Upper lobe of left lung (tissue), 6 donors: Measurements from ENCODE around the gene RMDN2. TPM values are rescaled to one million over a fixed set of nuclear protein-coding genes. Genes with fewer than 3 reads are reported as not detected.

Source experiments
- ATAC-seq, 2 donors: fragments of 200-7000 bp; cut with Tn5 transposase; one replicate each; pipeline ENCODE4 v1.9.1; 2022; ENCODE audit warnings: mild to moderate bottlenecking in 2 of 2, moderate library complexity in 2 of 2; ENCODE audit not compliant: low FRiP score in 2 of 2
- DNase-seq, 2 donors: peaks; one replicate each; pipeline ENCODE4 v3.0.0-alpha.2; 2019 to 2020
- H3K27ac ChIP-seq, 4 donors: fragments of 200-600 bp; sonication (generic); one replicate each; pipeline ENCODE4 v1.5.1; 2016 to 2019
- H3K27me3 ChIP-seq, 4 donors: fragments of 200-600 bp; sonication (generic); one replicate each; pipeline ENCODE4 v1.5.1; 2017 to 2019
- H3K36me3 ChIP-seq, 4 donors: fragments of 200-600 bp; sonication (generic); one replicate each; pipeline ENCODE4 v1.5.1; 2016 to 2019
- H3K4me1 ChIP-seq, 4 donors: fragments of 200-600 bp; sonication (generic); one replicate each; pipeline ENCODE4 v1.5.1; 2018 to 2019
- H3K4me3 ChIP-seq, 4 donors: fragments of 200-600 bp; sonication (generic); one replicate each; pipeline ENCODE4 v1.5.1; 2017 to 2019; ENCODE audit warnings: mild to moderate bottlenecking in 2 of 4, moderate library complexity in 1 of 4
- H3K9me3 ChIP-seq, 4 donors: fragments of 200-600 bp; sonication (generic); one replicate each; pipeline ENCODE4 v1.5.1; 2018 to 2019
- EP300 ChIP-seq, 4 donors: sonication (generic); formaldehyde crosslinking; IDR thresholded peaks; one replicate each; pipeline ENCODE4 v1.5.1; 2017; ENCODE audit warnings: antibody characterized with exemption in 4 of 4, control low read depth in 2 of 4
- POLR2A ChIP-seq, 4 donors: fragments of 450-650 bp; IDR thresholded peaks; one replicate each; pipeline ENCODE4 v1.5.1; 2016 to 2017; ENCODE audit warnings: antibody characterized with exemption in 4 of 4, mild to moderate bottlenecking in 2 of 4
- POLR2AphosphoS5 ChIP-seq, 2 donors: sonication (generic); formaldehyde crosslinking; IDR thresholded peaks; one replicate each; pipeline ENCODE4 v1.5.1; 2017; ENCODE audit warnings: antibody characterized with exemption in 2 of 2
- WGBS, 2 donors: methylation state at CpG; one replicate each; pipeline ENCODE4 v1.1.5; 2017 to 2018; 5-methylcytosine and 5-hydroxymethylcytosine counted together
- total RNA-seq, 6 donors: library from RNA; depleted of rRNA in 4 of 6; stranded (reverse); fragments of >200 nt in 4 of 6; gene quantifications; one replicate each; pipeline versions ENCODE4 v1.1.0 to v1.2.1, GENCODE V29; 2016 to 2021
- TF ChIP-seq, protein P1 (sequence below), 6 experiments: fragments of 450-650 bp in 4 of 6; fragments of 200-600 bp in 2 of 6; sonication (generic) in 2 of 6; IDR thresholded peaks; one replicate each; pipeline ENCODE4 v1.5.1; 2016 to 2019; ENCODE audit warnings: antibody characterized with exemption in 6 of 6
- donor health status: DM: no; HTN: no; CAD: no; lungs with moderate emphysema.
- donor health status: DM: no; HTN: yes; CAD: no; lungs with severe emphysema.

RMDN2 gene
- total RNA-seq, 6 donors from 2014 or later = 9.3 to 31.9 (median 17.0) TPM

DNA sequence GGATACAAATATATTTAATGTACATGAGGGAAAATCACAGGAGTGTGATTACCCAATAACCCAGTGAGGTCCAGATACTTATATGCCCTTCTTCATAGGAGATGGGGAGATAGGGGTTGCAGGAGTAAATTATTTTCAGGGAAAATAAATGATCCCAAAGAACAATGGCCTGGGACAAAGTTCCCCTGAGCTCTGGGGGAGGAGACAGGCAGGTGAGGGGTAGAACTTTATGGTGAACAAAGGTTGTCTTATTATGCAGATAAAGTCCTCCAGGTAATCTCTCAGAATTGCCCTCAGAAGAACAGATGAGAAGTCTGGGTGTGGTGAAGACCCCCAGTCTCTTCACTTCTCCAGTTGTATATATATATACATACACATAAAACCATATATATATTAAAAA is 22.1 kb upstream of the RMDN2 start:
- no peak for ATAC-seq
- no peaks in the 10 kb centered on the region for H3K9me3 ChIP-seq
- TF ChIP-seq POLR2AphosphoS5 (IDR thresholded peaks at IDR 0.05) (no peak), POLR2A (IDR thresholded peaks at IDR 0.05) (no peak), EP300 (IDR thresholded peaks at IDR 0.05) (no peak)
- TF ChIP-seq, protein P1, sequence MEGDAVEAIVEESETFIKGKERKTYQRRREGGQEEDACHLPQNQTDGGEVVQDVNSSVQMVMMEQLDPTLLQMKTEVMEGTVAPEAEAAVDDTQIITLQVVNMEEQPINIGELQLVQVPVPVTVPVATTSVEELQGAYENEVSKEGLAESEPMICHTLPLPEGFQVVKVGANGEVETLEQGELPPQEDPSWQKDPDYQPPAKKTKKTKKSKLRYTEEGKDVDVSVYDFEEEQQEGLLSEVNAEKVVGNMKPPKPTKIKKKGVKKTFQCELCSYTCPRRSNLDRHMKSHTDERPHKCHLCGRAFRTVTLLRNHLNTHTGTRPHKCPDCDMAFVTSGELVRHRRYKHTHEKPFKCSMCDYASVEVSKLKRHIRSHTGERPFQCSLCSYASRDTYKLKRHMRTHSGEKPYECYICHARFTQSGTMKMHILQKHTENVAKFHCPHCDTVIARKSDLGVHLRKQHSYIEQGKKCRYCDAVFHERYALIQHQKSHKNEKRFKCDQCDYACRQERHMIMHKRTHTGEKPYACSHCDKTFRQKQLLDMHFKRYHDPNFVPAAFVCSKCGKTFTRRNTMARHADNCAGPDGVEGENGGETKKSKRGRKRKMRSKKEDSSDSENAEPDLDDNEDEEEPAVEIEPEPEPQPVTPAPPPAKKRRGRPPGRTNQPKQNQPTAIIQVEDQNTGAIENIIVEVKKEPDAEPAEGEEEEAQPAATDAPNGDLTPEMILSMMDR (IDR thresholded peaks at IDR 0.05) = no peak
- no peaks in the 10 kb centered on the region for H3K36me3 ChIP-seq
- H3K4me3 ChIP-seq = no peak overlapping the region
- no peaks in the 10 kb centered on the region for H3K27me3 ChIP-seq
- H3K4me1 ChIP-seq = no peaks in the 10 kb centered on the region
- no peak overlapping the region for H3K27ac ChIP-seq
- no peak for DNase-seq

DNA sequence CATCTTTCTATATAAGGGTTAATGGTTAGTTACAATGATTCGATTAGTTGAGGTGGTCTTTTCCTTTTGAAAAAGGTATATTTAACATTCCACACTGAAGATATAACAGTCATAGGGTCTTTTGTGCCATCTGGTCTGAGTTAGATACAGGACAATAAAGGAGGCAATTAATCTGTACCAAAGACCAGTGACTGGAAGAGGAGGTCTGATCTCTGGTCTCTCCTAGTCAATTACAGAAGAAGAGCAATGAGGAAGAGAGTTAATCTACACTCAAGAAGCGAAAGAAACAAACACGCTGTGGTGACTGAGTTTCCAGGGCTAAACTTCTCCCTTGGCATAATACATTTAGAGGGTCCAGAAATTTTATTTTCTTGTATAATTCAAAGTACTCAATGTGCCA is 20.7 kb upstream of the RMDN2 start:
- no peaks in the 10 kb centered on the region for H3K27me3 ChIP-seq
- no peak for ATAC-seq
- no peaks in the 10 kb centered on the region for H3K36me3 ChIP-seq
- no peak overlapping the region for H3K4me3 ChIP-seq
- TF ChIP-seq, protein P1 (IDR thresholded peaks at IDR 0.05) = no peak
- TF ChIP-seq EP300 (IDR thresholded peaks at IDR 0.05) (no peak), POLR2A (IDR thresholded peaks at IDR 0.05) (no peak), POLR2AphosphoS5 (IDR thresholded peaks at IDR 0.05) (no peak)
- DNase-seq = no peak
- 86 to 89% methylated on average over 3 of the region's 3 CpGs for WGBS, 2 donors
- no peaks in the 10 kb centered on the region for H3K4me1 ChIP-seq
- no peaks in the 10 kb centered on the region for H3K9me3 ChIP-seq
- H3K27ac ChIP-seq = no peak overlapping the region

DNA sequence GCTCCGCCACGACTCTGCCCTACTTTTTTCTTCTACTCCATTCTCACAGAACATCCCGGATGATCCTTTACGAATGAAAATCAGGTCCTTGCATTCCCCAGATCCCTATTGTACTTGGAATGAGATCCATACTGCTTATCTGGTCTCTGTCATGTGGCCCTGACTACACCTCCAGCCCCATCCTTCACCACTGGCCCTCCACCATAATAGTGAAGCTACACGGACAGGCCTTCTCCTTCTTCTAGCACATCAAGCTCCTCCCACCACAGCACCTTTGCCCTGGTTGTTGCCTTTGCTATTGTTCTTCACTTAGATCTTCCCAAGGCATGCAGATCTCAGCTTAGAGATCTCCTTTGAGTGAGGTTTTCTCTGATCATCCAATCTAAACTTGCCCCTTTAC is 20.1 kb upstream of the RMDN2 start:
- DNase-seq = no peak
- Histone ChIP-seq H3K27me3 (no peaks in the 10 kb centered on the region), H3K4me1 (no peaks in the 10 kb centered on the region), H3K4me3 (no peak overlapping the region), H3K27ac (no peak overlapping the region), H3K36me3 (no peaks in the 10 kb centered on the region), H3K9me3 (no peaks in the 10 kb centered on the region)
- WGBS, 2 donors = 75 to 87% methylated on average over 5 of the region's 5 CpGs
- ATAC-seq = no peak
- no peak for TF ChIP-seq POLR2AphosphoS5 (IDR thresholded peaks at IDR 0.05)
- no peak for TF ChIP-seq POLR2A (IDR thresholded peaks at IDR 0.05)
- TF ChIP-seq, protein P1 (IDR thresholded peaks at IDR 0.05) = no peak
- TF ChIP-seq EP300 (IDR thresholded peaks at IDR 0.05) = no peak

DNA sequence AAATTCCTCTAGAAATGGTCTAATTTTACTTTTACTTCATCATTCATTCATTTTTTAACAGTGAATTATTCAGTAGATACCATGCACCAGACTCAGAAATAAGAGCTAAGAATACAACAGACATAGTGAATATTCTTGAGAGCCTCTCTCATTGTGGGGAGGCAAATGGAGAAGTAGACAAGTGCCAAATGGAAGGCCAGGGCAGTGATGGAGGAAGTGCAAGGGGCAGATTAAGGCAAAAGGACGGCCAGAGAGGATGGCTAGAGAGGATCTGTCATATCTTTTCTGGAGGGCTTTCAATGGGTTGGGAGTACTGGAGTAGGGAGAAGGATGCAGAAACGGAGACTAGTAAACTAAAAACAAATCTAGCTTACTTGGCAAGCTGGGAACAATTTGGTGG is 19.0 kb upstream of the RMDN2 start:
- DNase-seq = no peak
- no peaks in the 10 kb centered on the region for H3K27me3 ChIP-seq
- H3K9me3 ChIP-seq = no peaks in the 10 kb centered on the region
- WGBS, 2 donors = 61 to 73% methylated on average over 2 of the region's 2 CpGs
- no peak for ATAC-seq
- no peak overlapping the region for H3K4me3 ChIP-seq
- no peaks in the 10 kb centered on the region for H3K36me3 ChIP-seq
- no peak for TF ChIP-seq EP300 (IDR thresholded peaks at IDR 0.05)
- no peak for TF ChIP-seq POLR2AphosphoS5 (IDR thresholded peaks at IDR 0.05)
- no peak for TF ChIP-seq POLR2A (IDR thresholded peaks at IDR 0.05)
- TF ChIP-seq, protein P1 (IDR thresholded peaks at IDR 0.05) = no peak
- H3K27ac ChIP-seq = no peak overlapping the region
- H3K4me1 ChIP-seq = no peaks in the 10 kb centered on the region

DNA sequence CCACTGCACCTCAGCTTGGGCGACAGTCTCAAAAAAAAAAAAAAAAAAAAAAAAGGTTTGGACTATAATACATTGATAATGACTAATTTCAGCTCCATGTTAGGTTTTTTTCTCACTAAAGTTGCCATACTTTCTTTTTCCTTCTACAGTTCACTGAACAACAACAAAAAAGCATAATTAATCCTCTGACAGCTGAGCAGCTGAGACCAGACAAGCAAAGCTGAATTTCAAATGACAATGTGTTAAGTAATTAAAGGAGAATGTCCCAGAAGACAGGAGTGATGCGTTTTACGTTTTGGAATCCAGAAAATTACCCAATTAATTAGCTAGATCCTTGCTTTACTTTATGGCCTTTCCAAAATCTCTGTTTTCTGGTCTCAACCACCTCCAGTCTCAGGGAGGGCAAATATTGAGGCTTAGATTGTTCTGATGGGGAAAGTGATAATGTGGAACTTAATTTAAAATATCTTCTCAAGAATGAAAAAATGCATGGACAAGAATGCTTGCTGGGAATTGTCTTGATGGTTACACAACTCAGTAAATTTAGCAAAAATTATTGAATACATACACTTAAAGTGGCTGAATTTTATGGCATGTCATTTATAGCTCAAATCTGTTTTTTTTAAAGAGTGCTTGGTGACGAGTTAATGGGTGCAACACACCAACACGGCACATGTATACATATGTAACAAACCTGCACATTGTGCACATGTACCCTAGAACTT is 17.4 kb upstream of the RMDN2 start:
- H3K27me3 ChIP-seq = no peaks in the 10 kb centered on the region
- no peaks in the 10 kb centered on the region for H3K36me3 ChIP-seq
- ATAC-seq (no peak), DNase-seq (no peak)
- no peaks in the 10 kb centered on the region for H3K4me1 ChIP-seq
- 82 to 87% methylated on average over 5 of the region's 5 CpGs for WGBS, 2 donors
- TF ChIP-seq POLR2AphosphoS5 (IDR thresholded peaks at IDR 0.05) (no peak), POLR2A (IDR thresholded peaks at IDR 0.05) (no peak)
- no peak overlapping the region for H3K4me3 ChIP-seq
- H3K27ac ChIP-seq = no peak overlapping the region
- no peaks in the 10 kb centered on the region for H3K9me3 ChIP-seq
